ENCODE measurements around the gene MORC4. TPM values are rescaled to one million over a fixed set of nuclear protein-coding genes. Genes with fewer than 3 reads are reported as not detected.

The MORC4 gene
- total and polyA plus RNA-seq, 8 donors, result 1.3 to 33.8 (median 6.6) TPM

DNA sequence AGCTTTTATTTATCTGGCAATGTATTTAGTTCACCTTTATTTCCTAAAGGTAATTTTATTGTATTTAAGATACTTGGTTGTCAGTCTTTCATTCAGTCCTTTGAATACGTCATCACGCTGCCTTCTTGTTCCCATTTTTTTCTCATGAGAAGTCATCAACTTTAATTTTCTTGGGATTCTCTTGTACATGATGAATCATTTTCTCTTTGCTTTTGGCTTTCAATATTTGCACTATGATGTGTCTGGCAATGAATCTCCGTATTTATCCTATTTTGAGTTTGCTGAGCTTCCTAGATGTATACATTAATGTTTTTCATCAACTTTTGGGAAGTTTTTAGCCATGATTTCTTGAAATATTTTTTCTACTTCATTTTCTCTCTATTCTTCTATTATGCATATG is 51.4 kb downstream of the MORC4 start:
- DNase-seq, result no peak
- Histone ChIP-seq H3K4me1 (peaks cover 0 to 4% (median 0%) of the 10 kb centered on the region in 4 donors), H3K27ac (no peak overlapping the region), H3K9me3 (no peaks in the 10 kb centered on the region), H3K27me3 (no peaks in the 10 kb centered on the region), H3K4me3 (no peak overlapping the region), H3K36me3 (peaks cover 0 to 4% (median 1%) of the 10 kb centered on the region in 4 donors)
- intact Hi-C loops (cut with DNase I; ENCODE audit: low total_unique reads), result no loop called here
- TF ChIP-seq, protein P1, sequence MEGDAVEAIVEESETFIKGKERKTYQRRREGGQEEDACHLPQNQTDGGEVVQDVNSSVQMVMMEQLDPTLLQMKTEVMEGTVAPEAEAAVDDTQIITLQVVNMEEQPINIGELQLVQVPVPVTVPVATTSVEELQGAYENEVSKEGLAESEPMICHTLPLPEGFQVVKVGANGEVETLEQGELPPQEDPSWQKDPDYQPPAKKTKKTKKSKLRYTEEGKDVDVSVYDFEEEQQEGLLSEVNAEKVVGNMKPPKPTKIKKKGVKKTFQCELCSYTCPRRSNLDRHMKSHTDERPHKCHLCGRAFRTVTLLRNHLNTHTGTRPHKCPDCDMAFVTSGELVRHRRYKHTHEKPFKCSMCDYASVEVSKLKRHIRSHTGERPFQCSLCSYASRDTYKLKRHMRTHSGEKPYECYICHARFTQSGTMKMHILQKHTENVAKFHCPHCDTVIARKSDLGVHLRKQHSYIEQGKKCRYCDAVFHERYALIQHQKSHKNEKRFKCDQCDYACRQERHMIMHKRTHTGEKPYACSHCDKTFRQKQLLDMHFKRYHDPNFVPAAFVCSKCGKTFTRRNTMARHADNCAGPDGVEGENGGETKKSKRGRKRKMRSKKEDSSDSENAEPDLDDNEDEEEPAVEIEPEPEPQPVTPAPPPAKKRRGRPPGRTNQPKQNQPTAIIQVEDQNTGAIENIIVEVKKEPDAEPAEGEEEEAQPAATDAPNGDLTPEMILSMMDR (IDR thresholded peaks at IDR 0.05), result no peak
- TF ChIP-seq POLR2A (IDR thresholded peaks at IDR 0.05) (no peak), EP300 (IDR thresholded peaks at IDR 0.05) (no peak), POLR2AphosphoS5 (IDR thresholded peaks at IDR 0.05) (no peak)
- 78 to 100% (median 91%) methylated on average over 3 of the region's 3 CpGs for WGBS, 5 donors

DNA sequence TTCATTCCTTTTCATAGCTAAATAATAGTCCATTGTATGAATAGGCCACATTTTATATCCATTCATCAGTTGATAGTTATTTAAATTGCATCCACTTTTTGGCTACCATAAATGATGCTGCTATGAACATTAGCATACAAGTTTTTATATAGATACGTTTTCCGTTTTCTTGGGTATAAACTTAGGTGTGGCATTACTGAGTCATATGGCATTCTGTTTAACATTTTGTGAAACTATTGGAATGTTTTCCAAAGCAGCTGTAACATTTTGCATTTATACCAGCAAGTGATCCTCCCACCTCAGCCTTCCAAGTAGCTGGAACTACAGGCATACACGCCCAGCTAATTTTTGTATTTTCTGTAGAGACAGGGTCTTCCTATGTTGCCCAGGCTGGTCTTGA is 53.5 kb downstream of the MORC4 start:
- TF ChIP-seq POLR2A (IDR thresholded peaks at IDR 0.05) (no peak), EP300 (IDR thresholded peaks at IDR 0.05) (no peak), POLR2AphosphoS5 (IDR thresholded peaks at IDR 0.05) (no peak)
- TF ChIP-seq, protein P1 (IDR thresholded peaks at IDR 0.05), result no peak

DNA sequence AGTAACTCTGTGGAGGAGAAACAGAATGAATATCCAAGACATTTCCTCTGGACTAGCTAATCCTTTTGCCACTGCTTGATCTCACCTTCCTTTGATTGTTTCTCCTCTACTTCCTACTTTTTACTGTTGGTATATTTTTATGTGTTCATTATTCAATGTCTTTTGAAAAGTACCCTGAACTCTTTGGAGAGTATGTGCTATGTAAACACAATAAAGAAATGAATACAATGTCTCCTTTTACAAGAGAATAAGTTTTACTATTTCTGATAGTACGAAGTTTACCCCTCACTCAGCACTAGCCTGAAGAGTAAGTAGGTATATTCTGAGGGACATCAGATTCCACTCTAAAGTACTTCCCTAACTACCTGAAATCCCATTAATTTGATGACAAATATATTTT is 59.9 kb downstream of the MORC4 start:
- Histone ChIP-seq H3K27ac (no peak overlapping the region), H3K4me1 (no peaks in the 10 kb centered on the region), H3K9me3 (no peaks in the 10 kb centered on the region), H3K36me3 (peaks cover 0 to 27% (median 21%) of the 10 kb centered on the region in 4 donors), H3K27me3 (peaks cover 0 to 9% (median 0%) of the 10 kb centered on the region in 3 donors), H3K4me3 (no peak overlapping the region)
- no peak for DNase-seq
- TF ChIP-seq POLR2AphosphoS5 (IDR thresholded peaks at IDR 0.05), result no peak
- TF ChIP-seq, protein P1 (IDR thresholded peaks at IDR 0.05), result no peak
- no peak for TF ChIP-seq POLR2A (IDR thresholded peaks at IDR 0.05)
- no peak for TF ChIP-seq EP300 (IDR thresholded peaks at IDR 0.05)
- intact Hi-C loops (cut with DNase I; ENCODE audit: low total_unique reads), result no loop called here
- 65 to 79% (median 71%) methylated on average over 1 of the region's 1 CpG for WGBS, 5 donors

More for the DNA sequence above, 53.5 kb downstream of the MORC4 start:
- no peak for DNase-seq
- Histone ChIP-seq H3K4me1 (no peaks in the 10 kb centered on the region), H3K4me3 (no peak overlapping the region), H3K9me3 (no peaks in the 10 kb centered on the region), H3K27me3 (peaks cover 0 to 6% (median 0%) of the 10 kb centered on the region in 3 donors), H3K36me3 (peaks cover 0 to 18% (median 15%) of the 10 kb centered on the region in 4 donors), H3K27ac (no peak overlapping the region)
- intact Hi-C loops (cut with DNase I; ENCODE audit: low total_unique reads), result no loop called here
- 80 to 99% (median 85%) methylated on average over 3 of the region's 3 CpGs for WGBS, 5 donors

DNA sequence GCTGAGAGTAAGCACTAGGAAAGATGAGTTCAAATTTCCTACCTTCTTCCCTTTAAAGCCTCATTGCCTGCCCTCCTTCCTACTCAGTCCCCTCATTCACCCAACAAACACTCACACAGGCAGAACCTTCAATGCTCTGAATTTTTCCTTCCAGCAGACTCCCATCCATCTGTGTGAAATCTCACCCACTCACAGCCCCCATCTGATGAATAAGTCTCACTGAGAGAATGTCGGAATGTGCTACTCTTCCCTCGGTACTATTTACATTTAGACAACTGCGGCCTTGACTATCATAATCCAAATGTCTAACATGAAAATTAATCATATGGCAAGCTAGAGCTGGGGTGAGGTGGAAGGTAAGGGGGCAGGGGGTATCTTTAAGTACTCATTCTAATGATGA is 60.4 kb downstream of the MORC4 start:
- no peak for DNase-seq
- peaks cover 0 to 27% (median 21%) of the 10 kb centered on the region in 4 donors for H3K36me3 ChIP-seq
- H3K27ac ChIP-seq, result no peak overlapping the region
- intact Hi-C loops (cut with DNase I; ENCODE audit: low total_unique reads), result no loop called here
- H3K4me1 ChIP-seq, result no peaks in the 10 kb centered on the region
- H3K4me3 ChIP-seq, result no peak overlapping the region
- WGBS, 5 donors, result 69 to 87% (median 77%) methylated on average over 3 of the region's 3 CpGs
- no peak for TF ChIP-seq POLR2A (IDR thresholded peaks at IDR 0.05)
- no peak for TF ChIP-seq POLR2AphosphoS5 (IDR thresholded peaks at IDR 0.05)
- TF ChIP-seq, protein P1 (IDR thresholded peaks at IDR 0.05), result no peak
- no peak for TF ChIP-seq EP300 (IDR thresholded peaks at IDR 0.05)
- peaks cover 0 to 9% (median 0%) of the 10 kb centered on the region in 3 donors for H3K27me3 ChIP-seq
- H3K9me3 ChIP-seq, result no peaks in the 10 kb centered on the region
